ENCODE results near the gene ANKFN1.

Gene ANKFN1

DNA sequence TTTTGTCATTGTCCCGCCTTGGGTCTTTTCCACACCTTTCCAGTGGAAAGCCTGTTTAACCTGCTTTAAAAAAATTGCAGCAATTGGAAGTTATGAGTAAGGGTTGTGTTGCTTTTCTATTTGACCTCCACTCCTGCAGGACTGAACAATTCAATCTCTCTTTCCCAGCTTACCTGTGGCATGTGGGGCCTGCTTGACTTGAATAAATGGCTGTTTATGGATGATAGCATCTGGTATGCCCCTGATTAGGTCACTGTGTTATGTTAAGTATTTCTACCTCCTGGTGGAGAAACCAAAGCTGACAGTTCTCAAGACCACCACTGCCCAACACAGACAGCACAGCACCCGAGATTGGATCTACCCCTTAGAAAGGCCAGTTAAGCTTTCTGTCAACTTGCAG is 375.4 kb downstream of the ANKFN1 start:
- no peak for TF ChIP-seq CTCF (IDR thresholded peaks at IDR 0.05)

GRCh38 chr17:56532926-56533325 is 379.7 kb downstream of the ANKFN1 start:
- no peak for TF ChIP-seq CTCF (IDR thresholded peaks at IDR 0.05)

DNA sequence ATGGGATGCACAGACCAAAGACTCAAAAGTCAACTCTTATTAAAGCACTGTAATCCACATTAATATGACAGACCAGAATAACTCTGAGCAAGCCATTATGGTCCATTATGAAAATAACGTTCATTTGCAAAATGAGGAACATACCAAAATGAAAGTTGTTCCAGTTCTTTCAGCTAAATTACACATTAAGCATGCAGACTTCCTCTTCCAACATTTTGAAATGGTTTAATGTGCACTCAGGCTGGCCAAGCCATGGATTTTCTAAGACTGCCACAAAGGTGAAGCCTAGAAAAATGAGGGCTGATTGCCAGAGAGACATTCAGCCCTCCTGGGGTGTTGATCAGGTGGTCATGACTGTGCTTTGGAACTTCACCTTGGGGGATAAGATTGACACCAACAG is 383.5 kb downstream of the ANKFN1 start:
- TF ChIP-seq CTCF (IDR thresholded peaks at IDR 0.05), result no peak

- TF ChIP-seq CTCF (IDR thresholded peaks at IDR 0.05), result no peak
These were observed 387.6 kb downstream of the ANKFN1 start for GRCh38 chr17:56540836-56541235.

- TF ChIP-seq CTCF (IDR thresholded peaks at IDR 0.05), result no peak
These were observed 390.0 kb downstream of the ANKFN1 start for GRCh38 chr17:56543280-56543679.

DNA sequence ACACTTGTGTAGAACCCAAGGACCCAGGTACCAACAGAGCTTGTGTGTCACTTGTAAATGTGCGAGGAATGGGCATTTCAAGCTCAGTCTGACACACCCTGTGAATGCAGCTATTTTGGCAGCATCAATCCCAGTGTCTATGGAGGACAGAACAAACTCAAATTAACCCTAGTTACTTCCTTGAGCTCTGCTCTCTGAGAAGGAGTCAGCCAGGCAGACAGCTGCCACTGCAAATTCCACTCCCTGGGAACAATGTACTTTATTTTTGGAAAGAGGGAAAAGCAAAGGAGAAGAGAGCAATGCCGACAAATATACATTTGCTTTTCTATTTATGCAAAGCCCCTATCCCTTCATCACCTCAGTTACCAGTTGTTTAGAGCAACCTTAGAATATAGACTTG is 391.8 kb downstream of the ANKFN1 start:
- TF ChIP-seq CTCF (IDR thresholded peaks at IDR 0.05), result no peak

DNA sequence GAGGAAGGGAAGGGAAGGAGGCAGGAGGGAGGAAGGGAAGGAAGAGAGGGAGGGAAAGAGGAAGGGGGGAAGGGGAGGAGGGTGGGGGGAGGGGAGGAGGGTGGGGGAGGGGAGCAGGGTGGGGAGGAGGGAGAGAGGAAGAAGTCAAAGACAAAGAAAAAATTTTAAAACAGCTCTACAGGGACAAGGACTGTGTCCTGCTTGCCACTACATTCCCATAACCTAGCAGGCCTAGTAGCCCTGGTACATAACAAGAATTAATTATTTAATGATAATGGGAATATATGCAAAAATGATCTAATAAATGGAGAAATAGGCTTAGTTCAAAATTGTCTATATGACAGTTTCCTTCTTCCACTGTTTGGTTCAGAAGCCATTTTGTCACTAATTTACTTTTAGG is 392.7 kb downstream of the ANKFN1 start:
- TF ChIP-seq CTCF (IDR thresholded peaks at IDR 0.05), result no peak

- no peak for TF ChIP-seq CTCF (IDR thresholded peaks at IDR 0.05)
These were observed 395.4 kb downstream of the ANKFN1 start for GRCh38 chr17:56548661-56549060.

All from LNCAP (cell line).